ENCODE measurements around the gene LRRC75A.
"Not testable (repeated sequence)": the region's sequence is repeated elsewhere in the genome, so short reads cannot be mapped to it uniquely, and the experiment has no call there.

DNA sequence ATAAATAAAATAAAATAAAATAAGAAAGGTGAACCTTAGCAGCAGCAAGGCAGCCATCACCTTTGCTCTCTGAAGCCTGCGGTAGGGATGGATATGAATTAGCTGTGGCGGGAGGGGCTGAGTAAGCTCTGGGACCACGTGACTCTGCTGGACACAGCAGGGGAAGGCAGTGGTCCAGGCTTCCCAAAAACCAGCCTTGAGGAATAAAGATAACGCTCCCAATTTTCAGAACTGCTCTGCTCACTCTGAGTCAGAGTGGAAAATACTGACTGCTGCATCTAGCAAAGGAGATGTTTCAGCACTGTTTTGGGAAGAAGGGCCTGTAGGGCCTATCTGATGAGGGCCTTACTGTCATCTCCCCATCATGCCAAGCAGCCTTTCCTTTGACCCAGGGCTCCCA is 96.1 kb downstream of the LRRC75A start:
- TF ChIP-seq, protein P1, sequence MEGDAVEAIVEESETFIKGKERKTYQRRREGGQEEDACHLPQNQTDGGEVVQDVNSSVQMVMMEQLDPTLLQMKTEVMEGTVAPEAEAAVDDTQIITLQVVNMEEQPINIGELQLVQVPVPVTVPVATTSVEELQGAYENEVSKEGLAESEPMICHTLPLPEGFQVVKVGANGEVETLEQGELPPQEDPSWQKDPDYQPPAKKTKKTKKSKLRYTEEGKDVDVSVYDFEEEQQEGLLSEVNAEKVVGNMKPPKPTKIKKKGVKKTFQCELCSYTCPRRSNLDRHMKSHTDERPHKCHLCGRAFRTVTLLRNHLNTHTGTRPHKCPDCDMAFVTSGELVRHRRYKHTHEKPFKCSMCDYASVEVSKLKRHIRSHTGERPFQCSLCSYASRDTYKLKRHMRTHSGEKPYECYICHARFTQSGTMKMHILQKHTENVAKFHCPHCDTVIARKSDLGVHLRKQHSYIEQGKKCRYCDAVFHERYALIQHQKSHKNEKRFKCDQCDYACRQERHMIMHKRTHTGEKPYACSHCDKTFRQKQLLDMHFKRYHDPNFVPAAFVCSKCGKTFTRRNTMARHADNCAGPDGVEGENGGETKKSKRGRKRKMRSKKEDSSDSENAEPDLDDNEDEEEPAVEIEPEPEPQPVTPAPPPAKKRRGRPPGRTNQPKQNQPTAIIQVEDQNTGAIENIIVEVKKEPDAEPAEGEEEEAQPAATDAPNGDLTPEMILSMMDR (IDR thresholded peaks at IDR 0.05; ENCODE audit: low read depth, low read length), result not testable (repeated sequence)
- not testable (repeated sequence) for TF ChIP-seq EZH2phosphoT487 (IDR thresholded peaks at IDR 0.05; ENCODE audit: low read depth)

Data from OCI-LY3 (cell line).